Breast epithelium (tissue), 4 donors: Measurements from ENCODE around the gene ALPI. TPM values are rescaled to one million over a fixed set of nuclear protein-coding genes. Genes with fewer than 3 reads are reported as not detected.

Experiments
- DNase-seq, 2 donors: peaks; one replicate each; pipeline ENCODE4 v3.0.0-alpha.2; 2019; ENCODE audit warnings: low spot score in 2 of 2
- H3K27ac ChIP-seq, 2 donors: fragments of 200-600 bp; sonication (generic) in 1 of 2; one replicate each; pipeline ENCODE4 v1.5.1; 2016 to 2019; ENCODE audit warnings: mild to moderate bottlenecking in 1 of 2
- H3K27me3 ChIP-seq, 2 donors: fragments of 200-600 bp; sonication (generic) in 1 of 2; one replicate each; pipeline versions ENCODE4 v1.5.1 to v1.6.0; 2017 to 2019; ENCODE audit warnings: control low read depth in 1 of 2, mild to moderate bottlenecking in 1 of 2
- H3K36me3 ChIP-seq: fragments of 200-600 bp; one replicate; pipeline ENCODE4 v1.5.1; 2019
- H3K4me1 ChIP-seq, 2 donors: fragments of 200-600 bp; sonication (generic); one replicate each; pipeline ENCODE4 v1.5.1; 2016 to 2019; ENCODE audit warnings: control low read depth in 1 of 2
- H3K4me3 ChIP-seq, 3 donors: fragments of 200-600 bp; sonication (generic); 1 replicate in 2 of 3; 2 replicates in 1 of 3; pipeline ENCODE4 v1.5.1; 2016 to 2019; ENCODE audit warnings: mild to moderate bottlenecking in 3 of 3, moderate library complexity in 2 of 3
- H3K9me3 ChIP-seq, 2 donors: fragments of 200-600 bp; sonication (generic) in 1 of 2; one replicate each; pipeline ENCODE4 v1.5.1; 2016 to 2019; ENCODE audit warnings: control low read depth in 1 of 2
- POLR2A ChIP-seq: fragments of 450-650 bp; IDR thresholded peaks from one replicate; pipeline ENCODE4 v1.6.1; 2016; ENCODE audit warnings: antibody characterized with exemption, mild to moderate bottlenecking, moderate library complexity
- POLR2AphosphoS5 ChIP-seq, 3 donors: sonication (generic); formaldehyde crosslinking; IDR thresholded peaks; one replicate each; pipeline ENCODE4 v1.6.1; 2017; ENCODE audit warnings: antibody characterized with exemption in 3 of 3
- intact Hi-C: fragments of 100-400 bp; cut with DNase I; formaldehyde crosslinking; loops from one replicate; pipeline ENCODE4 v1.15.1; 2023; ENCODE audit warnings: low total_unique reads
- total RNA-seq, 3 donors: library from RNA; depleted of rRNA; stranded (reverse); fragments of >200 nt; gene quantifications; one replicate each; pipeline ENCODE4 v1.1.0, GENCODE V29; 2016
- TF ChIP-seq, protein P1 (sequence below), 3 donors: fragments of 450-650 bp; IDR thresholded peaks; one replicate each; pipeline ENCODE4 v1.5.1; 2016 to 2017; ENCODE audit warnings: antibody characterized with exemption in 3 of 3, mild to moderate bottlenecking in 3 of 3, moderate library complexity in 3 of 3

Gene ALPI
- total RNA-seq, 3 donors from 2014 or later = 0.33 TPM; not detected in 2

DNA sequence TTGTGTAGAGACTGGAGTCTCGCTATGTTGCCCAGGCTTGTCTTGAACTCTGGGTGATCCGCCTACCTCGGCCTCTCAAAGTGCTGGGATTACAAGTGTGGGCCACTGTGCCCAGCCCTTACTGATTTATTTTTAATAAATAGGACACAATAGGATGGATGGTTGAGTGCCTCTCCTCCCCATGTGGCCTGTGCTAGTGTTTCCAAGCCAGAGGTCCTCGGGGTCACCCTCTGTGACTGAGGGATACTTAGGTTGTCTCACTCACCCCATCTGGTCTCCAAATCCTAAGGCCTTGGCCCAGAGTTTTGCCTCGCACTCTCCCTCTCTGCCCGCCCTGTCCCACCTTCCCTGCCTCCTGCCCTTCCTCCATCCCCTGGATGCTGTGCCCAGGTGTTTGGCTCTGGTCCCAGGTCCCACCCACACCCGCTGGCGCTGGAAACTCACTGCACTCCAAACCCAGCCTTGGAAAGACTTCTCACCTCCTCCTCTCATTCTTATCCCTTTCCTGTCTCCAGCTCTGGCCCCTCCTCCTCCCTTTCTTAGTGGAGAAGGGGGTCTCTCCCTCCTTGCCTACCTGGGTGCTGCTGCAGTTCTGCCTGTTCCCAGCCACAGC is 36.4 kb downstream of the ALPI start:
- Histone ChIP-seq H3K4me3 (no peak overlapping the region), H3K9me3 (no peaks in the 10 kb centered on the region), H3K36me3 (no peaks in the 10 kb centered on the region), H3K27ac (no peak overlapping the region), H3K27me3 (peaks cover 0 to 11% of the 10 kb centered on the region in 2 donors), H3K4me1 (no peaks in the 10 kb centered on the region)
- intact Hi-C loops = no loop called here
- TF ChIP-seq POLR2A = no peak
- TF ChIP-seq, protein P1, sequence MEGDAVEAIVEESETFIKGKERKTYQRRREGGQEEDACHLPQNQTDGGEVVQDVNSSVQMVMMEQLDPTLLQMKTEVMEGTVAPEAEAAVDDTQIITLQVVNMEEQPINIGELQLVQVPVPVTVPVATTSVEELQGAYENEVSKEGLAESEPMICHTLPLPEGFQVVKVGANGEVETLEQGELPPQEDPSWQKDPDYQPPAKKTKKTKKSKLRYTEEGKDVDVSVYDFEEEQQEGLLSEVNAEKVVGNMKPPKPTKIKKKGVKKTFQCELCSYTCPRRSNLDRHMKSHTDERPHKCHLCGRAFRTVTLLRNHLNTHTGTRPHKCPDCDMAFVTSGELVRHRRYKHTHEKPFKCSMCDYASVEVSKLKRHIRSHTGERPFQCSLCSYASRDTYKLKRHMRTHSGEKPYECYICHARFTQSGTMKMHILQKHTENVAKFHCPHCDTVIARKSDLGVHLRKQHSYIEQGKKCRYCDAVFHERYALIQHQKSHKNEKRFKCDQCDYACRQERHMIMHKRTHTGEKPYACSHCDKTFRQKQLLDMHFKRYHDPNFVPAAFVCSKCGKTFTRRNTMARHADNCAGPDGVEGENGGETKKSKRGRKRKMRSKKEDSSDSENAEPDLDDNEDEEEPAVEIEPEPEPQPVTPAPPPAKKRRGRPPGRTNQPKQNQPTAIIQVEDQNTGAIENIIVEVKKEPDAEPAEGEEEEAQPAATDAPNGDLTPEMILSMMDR (IDR thresholded peaks at IDR 0.05) = no peak
- no peak for TF ChIP-seq POLR2AphosphoS5 (IDR thresholded peaks at IDR 0.05)
- no peak for DNase-seq

DNA sequence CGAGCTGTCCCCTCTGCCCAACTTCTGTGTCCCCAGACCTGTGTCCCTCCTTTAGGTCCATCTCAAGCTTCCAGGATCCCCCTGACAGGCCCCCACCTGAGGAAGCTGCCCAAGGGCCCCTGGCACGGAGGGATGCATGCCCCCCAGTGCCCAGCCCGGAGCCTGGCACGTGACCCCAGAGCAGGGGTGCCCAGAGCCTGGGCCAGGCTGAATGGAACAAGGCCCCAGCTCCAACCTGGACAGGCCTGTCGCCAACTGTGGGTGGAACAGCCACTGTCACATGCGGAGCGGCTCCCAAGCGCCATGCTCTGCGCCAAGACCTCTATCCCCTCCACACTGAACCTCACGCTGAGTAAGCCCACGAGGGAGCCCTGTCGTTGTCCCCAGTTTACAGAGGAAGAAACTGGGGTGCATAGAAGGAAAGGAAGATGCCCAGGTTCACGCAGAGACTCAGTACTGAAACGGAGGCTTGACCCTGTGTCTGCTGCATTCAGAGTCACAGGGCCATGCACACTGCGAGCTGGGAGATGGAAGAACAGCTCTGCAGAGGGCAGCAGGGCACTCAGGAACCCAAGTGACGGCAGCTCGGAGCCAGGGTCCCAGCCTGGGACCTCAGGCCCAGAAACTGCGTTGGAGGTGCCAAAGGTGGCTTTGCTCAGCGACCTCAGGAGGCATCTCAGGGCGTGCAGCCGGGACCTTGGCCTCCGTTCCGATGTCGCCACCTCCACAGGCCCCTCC is 37.2 kb downstream of the ALPI start:
- Histone ChIP-seq H3K27me3 (peaks cover 0 to 5% of the 10 kb centered on the region in 2 donors), H3K27ac (no peak overlapping the region), H3K4me1 (no peaks in the 10 kb centered on the region), H3K9me3 (no peaks in the 10 kb centered on the region), H3K36me3 (no peaks in the 10 kb centered on the region), H3K4me3 (no peak overlapping the region)
- TF ChIP-seq, protein P1 (IDR thresholded peaks at IDR 0.05) = no peak
- TF ChIP-seq POLR2AphosphoS5 (IDR thresholded peaks at IDR 0.05) (no peak), POLR2A (no peak)
- no peak for DNase-seq
- intact Hi-C loops = loop anchor here (1.0 kb wide), 1 partner anchor 20 kb away; no protein-coding TSS in a partner anchor

DNA sequence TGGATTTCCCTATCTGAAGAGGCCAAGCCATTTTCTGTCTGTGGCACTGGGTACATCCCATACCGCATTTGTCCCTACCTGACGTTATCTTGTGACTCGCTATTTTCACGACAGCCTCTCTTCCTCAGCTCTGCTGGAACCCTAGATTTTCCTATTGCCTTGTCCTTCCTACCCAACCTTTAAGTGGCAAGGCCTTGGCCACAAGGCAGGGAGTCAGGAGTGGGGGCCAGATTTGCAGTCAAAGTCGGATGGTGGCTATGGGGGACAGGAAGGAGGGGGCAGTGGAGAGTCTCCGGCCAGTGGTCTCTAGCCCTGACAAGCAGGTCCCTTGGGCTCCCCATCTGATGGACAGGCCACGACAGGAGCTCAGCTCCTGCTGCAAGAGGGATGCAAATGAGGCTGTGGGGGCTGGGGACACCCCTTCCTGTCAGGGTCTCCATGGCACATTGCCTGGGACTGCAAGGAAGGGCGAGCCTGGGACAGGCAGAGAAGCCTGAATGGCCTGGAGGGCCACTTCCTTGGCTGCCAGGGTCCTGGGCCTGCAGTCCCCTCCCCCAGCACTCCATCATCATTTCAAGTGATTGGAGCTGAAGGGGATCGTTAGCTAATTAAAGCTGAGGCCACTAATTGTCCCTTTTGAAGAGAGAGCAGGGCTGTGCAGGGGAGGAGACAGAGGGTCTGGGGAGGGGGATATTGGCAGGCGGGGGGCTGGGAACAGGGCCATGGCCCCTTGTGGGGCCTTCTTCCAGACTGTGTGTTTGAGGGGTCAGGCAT is 37.9 kb downstream of the ALPI start:
- DNase-seq = no peak
- H3K4me3 ChIP-seq = no peak overlapping the region
- H3K27me3 ChIP-seq = no peaks in the 10 kb centered on the region
- no peak overlapping the region for H3K27ac ChIP-seq
- no peaks in the 10 kb centered on the region for H3K9me3 ChIP-seq
- no peaks in the 10 kb centered on the region for H3K36me3 ChIP-seq
- TF ChIP-seq POLR2AphosphoS5 (IDR thresholded peaks at IDR 0.05) = no peak
- no peaks in the 10 kb centered on the region for H3K4me1 ChIP-seq
- intact Hi-C loops = loop anchor here (1.0 kb wide), 1 partner anchor 19 kb away; no protein-coding TSS in a partner anchor

DNA sequence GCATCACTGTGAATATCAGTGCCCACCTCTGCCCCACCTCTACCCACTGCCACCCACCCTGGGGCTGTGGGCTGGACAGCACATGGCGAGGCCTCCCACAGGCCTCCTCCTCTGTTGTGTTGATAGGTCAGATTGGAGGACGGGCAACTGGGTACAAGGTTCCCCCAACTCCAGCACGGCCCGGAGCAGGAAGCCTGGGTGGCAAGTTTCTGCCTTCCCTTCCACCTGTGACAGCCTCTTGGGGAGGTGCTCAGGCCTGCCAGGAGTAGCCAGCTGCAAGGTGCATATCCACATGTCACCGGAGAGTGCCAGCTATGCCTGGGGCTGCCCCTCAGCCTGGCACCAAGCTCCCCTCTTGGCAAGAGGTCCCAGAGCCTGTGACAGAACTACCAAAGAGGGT is 38.6 kb downstream of the ALPI start:
- H3K4me1 ChIP-seq = no peaks in the 10 kb centered on the region
- H3K27ac ChIP-seq = no peak overlapping the region
- H3K9me3 ChIP-seq = no peaks in the 10 kb centered on the region
- no peaks in the 10 kb centered on the region for H3K36me3 ChIP-seq
- H3K27me3 ChIP-seq = no peaks in the 10 kb centered on the region
- no peak for TF ChIP-seq POLR2A
- TF ChIP-seq POLR2AphosphoS5 (IDR thresholded peaks at IDR 0.05) = no peak
- TF ChIP-seq, protein P1 (IDR thresholded peaks at IDR 0.05) = no peak
- intact Hi-C loops = no loop called here
- no peak overlapping the region for H3K4me3 ChIP-seq
- DNase-seq = no peak

DNA sequence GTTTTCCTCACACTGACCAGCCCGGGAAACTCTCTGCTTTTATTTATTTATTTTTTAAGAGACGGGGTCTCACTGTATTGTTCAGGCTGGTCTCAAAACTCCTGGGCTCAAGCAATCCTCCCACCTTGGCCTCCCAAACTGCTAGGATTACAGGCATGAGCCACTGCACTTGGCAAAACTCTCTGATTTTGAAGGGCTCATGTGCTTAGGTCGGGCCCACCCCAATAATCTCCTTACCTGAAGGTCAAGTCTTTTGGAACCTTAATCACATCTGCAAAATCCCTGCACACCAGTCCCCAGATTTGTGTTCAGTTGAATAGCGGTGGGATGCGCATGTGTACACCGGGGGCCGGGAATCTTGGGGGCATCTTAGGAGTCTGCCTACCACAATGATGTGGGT is 39.3 kb downstream of the ALPI start:
- H3K27me3 ChIP-seq = no peaks in the 10 kb centered on the region
- H3K4me3 ChIP-seq = no peak overlapping the region
- TF ChIP-seq POLR2AphosphoS5 (IDR thresholded peaks at IDR 0.05) = no peak
- no peak for TF ChIP-seq POLR2A
- TF ChIP-seq, protein P1 (IDR thresholded peaks at IDR 0.05) = no peak
- intact Hi-C loops = no loop called here
- H3K36me3 ChIP-seq = no peaks in the 10 kb centered on the region
- H3K4me1 ChIP-seq = no peaks in the 10 kb centered on the region
- H3K9me3 ChIP-seq = no peaks in the 10 kb centered on the region
- no peak for DNase-seq
- H3K27ac ChIP-seq = no peak overlapping the region
